Liver (tissue), 9 donors: ENCODE measurements around the gene OSCP1. TPM values are rescaled to one million over a fixed set of nuclear protein-coding genes. Genes with fewer than 3 reads are reported as not detected.

Experiments
- DNase-seq: peaks from one replicate; pipeline ENCODE4 v3.0.0-alpha.2; 2017; ENCODE audit warnings: low spot score
- H3K27ac ChIP-seq, 2 donors: one replicate each; pipeline ENCODE4 v1.7.0; 2013; ENCODE audit warnings: inconsistent platforms in 2 of 2, low read length in 2 of 2, control low read depth in 1 of 2, low read depth in 1 of 2, mild to moderate bottlenecking in 1 of 2
- H3K27me3 ChIP-seq, 4 donors: one replicate each; pipeline versions ENCODE4 v1.6.1 to v1.7.0; 2013; ENCODE audit warnings: low read length in 3 of 4, inconsistent platforms in 1 of 4, mild to moderate bottlenecking in 1 of 4, moderate library complexity in 1 of 4; ENCODE audit not compliant: control insufficient read depth in 4 of 4, insufficient read depth in 4 of 4
- H3K36me3 ChIP-seq, 4 donors: one replicate each; pipeline versions ENCODE4 v1.6.1 to v1.7.0; 2013; ENCODE audit warnings: low read length in 3 of 4, mild to moderate bottlenecking in 3 of 4, low read depth in 1 of 4, moderate library complexity in 1 of 4; ENCODE audit not compliant: control insufficient read depth in 4 of 4, insufficient read depth in 3 of 4
- H3K4me1 ChIP-seq, 4 donors: one replicate each; pipeline versions ENCODE4 v1.6.1 to v1.7.0; 2013; ENCODE audit warnings: low read length in 3 of 4, mild to moderate bottlenecking in 3 of 4, moderate library complexity in 1 of 4; ENCODE audit not compliant: control insufficient read depth in 4 of 4, insufficient read depth in 4 of 4
- H3K4me3 ChIP-seq, 3 donors: one replicate each; pipeline versions ENCODE4 v1.6.1 to v1.7.0; 2013; ENCODE audit warnings: low read length in 3 of 3, control low read depth in 1 of 3, low read depth in 1 of 3, mild to moderate bottlenecking in 1 of 3
- H3K9ac ChIP-seq, 2 donors: one replicate each; pipeline ENCODE4 v1.7.0; 2013; ENCODE audit warnings: low read length in 2 of 2, mild to moderate bottlenecking in 2 of 2, moderate library complexity in 2 of 2, control low read depth in 1 of 2, low read depth in 1 of 2
- H3K9me3 ChIP-seq, 4 donors: one replicate each; pipeline versions ENCODE4 v1.6.1 to v1.7.0; 2013; ENCODE audit warnings: low read length in 3 of 4; ENCODE audit not compliant: control insufficient read depth in 4 of 4
- ATF3 ChIP-seq: IDR thresholded peaks from 2 replicates; pipeline ENCODE4 v1.6.1; 2016; ENCODE audit warnings: antibody characterized with exemption
- CTCF ChIP-seq: fragments of 150-350 bp; IDR thresholded peaks from 2 replicates; pipeline ENCODE4 v1.5.1; 2017; ENCODE audit warnings: improper control_type of control experiment, low read depth, low read length; ENCODE audit not compliant: missing input control
- EGR1 ChIP-seq, 2 donors: IDR thresholded peaks; 2 replicates each; pipeline ENCODE4 v1.6.1; 2016 to 2018; ENCODE audit warnings: antibody characterized with exemption in 2 of 2, low read depth in 2 of 2
- FOXA1 ChIP-seq: IDR thresholded peaks from 2 replicates; pipeline ENCODE4 v1.6.1; 2016; ENCODE audit warnings: antibody characterized with exemption
- FOXA2 ChIP-seq: IDR thresholded peaks from 2 replicates; pipeline ENCODE4 v1.6.1; 2016; ENCODE audit warnings: antibody characterized with exemption
- GABPA ChIP-seq, 2 donors: IDR thresholded peaks in 1 of 2; conservative IDR thresholded peaks in 1 of 2; 2 replicates each; pipeline ENCODE4 v1.6.1; 2016; ENCODE audit warnings: antibody characterized with exemption in 2 of 2, mild to moderate bottlenecking in 1 of 2, moderate library complexity in 1 of 2
- HNF4A ChIP-seq, 2 donors: conservative IDR thresholded peaks; 2 replicates each; pipeline ENCODE4 v1.6.1; 2016; ENCODE audit warnings: antibody characterized with exemption in 2 of 2, mild to moderate bottlenecking in 2 of 2
- HNF4G ChIP-seq: IDR thresholded peaks from 2 replicates; pipeline ENCODE4 v1.6.1; 2016; ENCODE audit warnings: antibody characterized with exemption
- JUND ChIP-seq, 2 donors: IDR thresholded peaks; 2 replicates each; pipeline ENCODE4 v1.6.1; 2016; ENCODE audit warnings: antibody characterized with exemption in 2 of 2
- MAX ChIP-seq: IDR thresholded peaks from 2 replicates; pipeline ENCODE4 v1.6.1; 2016; ENCODE audit warnings: antibody characterized with exemption
- NR2F2 ChIP-seq: IDR thresholded peaks from 2 replicates; pipeline ENCODE4 v1.6.1; 2016; ENCODE audit warnings: antibody characterized with exemption
- RAD21 ChIP-seq, 2 donors: IDR thresholded peaks; 2 replicates each; pipeline ENCODE4 v1.6.1; 2016; ENCODE audit warnings: antibody characterized with exemption in 2 of 2, mild to moderate bottlenecking in 2 of 2
- REST ChIP-seq: IDR thresholded peaks from 2 replicates; pipeline ENCODE4 v1.6.1; 2016; ENCODE audit warnings: antibody characterized with exemption, mild to moderate bottlenecking
- RXRA ChIP-seq, 2 donors: IDR thresholded peaks; 2 replicates each; pipeline ENCODE4 v1.6.1; 2017 to 2018; ENCODE audit warnings: antibody characterized with exemption in 2 of 2, mild to moderate bottlenecking in 1 of 2
- SP1 ChIP-seq: IDR thresholded peaks from 2 replicates; pipeline ENCODE4 v1.6.1; 2018; ENCODE audit warnings: antibody characterized with exemption, mild to moderate bottlenecking
- TAF1 ChIP-seq: conservative IDR thresholded peaks from 2 replicates; pipeline ENCODE4 v1.6.1; 2016; ENCODE audit warnings: antibody characterized with exemption, mild to moderate bottlenecking
- YY1 ChIP-seq: IDR thresholded peaks from 2 replicates; pipeline ENCODE4 v1.6.1; 2016; ENCODE audit warnings: antibody characterized with exemption, mild to moderate bottlenecking
- ZBTB33 ChIP-seq: IDR thresholded peaks from 2 replicates; pipeline ENCODE4 v1.6.1; 2016; ENCODE audit warnings: antibody characterized with exemption
- WGBS: extraction: QIAGEN DNeasy Blood & Tissue Kit; methylation state at CpG from one replicate; pipeline ENCODE4 v1.1.7; 2013; 5-methylcytosine and 5-hydroxymethylcytosine counted together
- polyA plus RNA-seq, 2 donors: library from polyadenylated mRNA; stranded (reverse) in 1 of 2; unstranded in 1 of 2; fragments of 200-250 nt in 1 of 2; fragments of >200 nt in 1 of 2; fragmentation: Nextera tagmentation in 1 of 2; extraction: Ambion mirVana in 1 of 2; gene quantifications; one replicate each; pipeline versions ENCODE4 v1.2.1 to v1.2.3, GENCODE V29; 2013 to 2015
- total RNA-seq, 2 donors: library from RNA; depleted of rRNA; stranded (reverse); fragments of >200 nt; gene quantifications; one replicate each; pipeline ENCODE4 v1.2.3, GENCODE V29; 2014
- donor health status: healthy.
- donor health status: healthy.
- donor health status: healthy.
- donor health status: healthy.
- donor health status: healthy.

OSCP1 gene
- total and polyA plus RNA-seq, 4 donors: 1.1 to 1.7 (median 1.5) TPM

- Histone ChIP-seq H3K9me3 (no peaks in the 10 kb centered on the region), H3K4me1 (peaks cover 3 to 16% (median 9%) of the 10 kb centered on the region in 4 donors), H3K27ac (peak overlapping the region; percentile 84 to 89), H3K27me3 (no peaks in the 10 kb centered on the region), H3K36me3 (no peaks in the 10 kb centered on the region), H3K4me3 (no peak overlapping the region), H3K9ac (peak overlapping the region in 1 of 2 donors; percentile 54)
- TF ChIP-seq MAX (peak; percentile 81), FOXA2 (peak; percentile 98), CTCF (no peak), EGR1 (IDR thresholded peaks at IDR 0.05; ENCODE audit: low read depth in 2 of 2) (peak in 1 of 2 donors; percentile 74), JUND (IDR thresholded peaks at IDR 0.05) (peak; percentile 73 to 92), ATF3 (peak; percentile 50), RAD21 (IDR thresholded peaks at IDR 0.05) (peak in 1 of 2 donors; percentile 29), ZBTB33 (peak; percentile 92), GABPA (IDR thresholded peaks at IDR 0.05 in 1 of 2, conservative IDR thresholded peaks at IDR 0.05 in 1 of 2) (peak in 1 of 2 donors; percentile 79), HNF4G (peak; percentile 50), TAF1 (no peak), NR2F2 (peak; percentile 95), YY1 (peak; percentile 81), HNF4A (conservative IDR thresholded peaks at IDR 0.05) (peak; percentile 88), RXRA (IDR thresholded peaks at IDR 0.05) (peak; percentile 99), REST (peak; percentile 80), SP1 (peak; percentile 93), FOXA1 (peak; percentile 96)
- 19% methylated on average over 17 of the region's 17 CpGs for WGBS
- peak; percentile 81 for DNase-seq
Measured at GRCh38 chr1:36486439-36487335, 36.4 kb upstream of the OSCP1 start.
